Hepatocyte (in vitro differentiated cells): Measurements from ENCODE around the gene TMA7. TPM values are rescaled to one million over a fixed set of nuclear protein-coding genes. Genes with fewer than 3 reads are reported as not detected.

Experiments used
- DNase-seq: peaks from one replicate; pipeline ENCODE4 v3.0.0-alpha.2; 2016; ENCODE audit warnings: low spot score
- H2AFZ ChIP-seq: fragments of 200-600 bp; sonication (generic); 2 replicates; pipeline ENCODE4 v1.6.0; 2016; ENCODE audit warnings: antibody characterized with exemption, mild to moderate bottlenecking
- H3K27ac ChIP-seq: fragments of 200-600 bp; sonication (generic); 2 replicates; pipeline ENCODE4 v1.5.1; 2016; ENCODE audit warnings: mild to moderate bottlenecking
- H3K27me3 ChIP-seq: fragments of 200-600 bp; sonication (generic); 2 replicates; pipeline ENCODE4 v1.6.1; 2016
- H3K36me3 ChIP-seq: fragments of 200-600 bp; sonication (generic); replicated peaks from 2 replicates; pipeline ENCODE4 v1.5.1; 2016; ENCODE audit warnings: low read depth; ENCODE audit not compliant: insufficient read depth
- H3K4me1 ChIP-seq: fragments of 200-600 bp; sonication (generic); 2 replicates; pipeline ENCODE4 v1.5.1; 2016; ENCODE audit warnings: mild to moderate bottlenecking, moderate library complexity; ENCODE audit not compliant: insufficient read depth
- H3K4me2 ChIP-seq: fragments of 200-600 bp; sonication (generic); 2 replicates; pipeline ENCODE4 v1.6.0; 2016
- H3K4me3 ChIP-seq: fragments of 200-600 bp; sonication (generic); 2 replicates; pipeline ENCODE4 v1.5.1; 2016; ENCODE audit warnings: mild to moderate bottlenecking
- H3K79me2 ChIP-seq: fragments of 200-600 bp; sonication (generic); 2 replicates; pipeline ENCODE4 v1.6.0; 2017; ENCODE audit warnings: mild to moderate bottlenecking
- H3K9me2 ChIP-seq: fragments of 200-600 bp; sonication (generic); replicated peaks from 2 replicates; pipeline ENCODE4 v1.6.0; 2017; ENCODE audit warnings: mild to moderate bottlenecking; ENCODE audit not compliant: insufficient read depth
- H3K9me3 ChIP-seq: fragments of 200-600 bp; sonication (generic); 2 replicates; pipeline ENCODE4 v1.5.1; 2016; ENCODE audit warnings: low read depth, mild to moderate bottlenecking
- H4K20me1 ChIP-seq: fragments of 200-600 bp; sonication (generic); 2 replicates; pipeline ENCODE4 v1.6.0; 2016; ENCODE audit warnings: mild to moderate bottlenecking; ENCODE audit not compliant: insufficient read depth, poor library complexity, severe bottlenecking
- CTCF ChIP-seq: fragments of 200-600 bp; sonication (generic); IDR thresholded peaks from 2 replicates; pipeline ENCODE4 v1.5.1; 2016; ENCODE audit warnings: antibody characterized with exemption, mild to moderate bottlenecking; ENCODE audit not compliant: poor library complexity
- EZH2 ChIP-seq: fragments of 200-600 bp; sonication (generic); IDR thresholded peaks from 2 replicates; pipeline ENCODE4 v1.6.1; 2016; ENCODE audit warnings: antibody characterized with exemption, mild to moderate bottlenecking, borderline replicate concordance
- EZH2phosphoT487 ChIP-seq: fragments of 200-600 bp; sonication (generic); IDR thresholded peaks from one replicate; pipeline ENCODE4 v1.6.1; 2018; ENCODE audit warnings: antibody characterized with exemption, mild to moderate bottlenecking, low read depth, moderate library complexity; ENCODE audit not compliant: unreplicated experiment, severe bottlenecking
- WGBS: methylation state at CpG from one replicate; pipeline ENCODE4 v1.1.6; 2016; ENCODE audit warnings: low lambda C conversion rate; ENCODE audit errors: missing lambda C conversion rate; 5-methylcytosine and 5-hydroxymethylcytosine counted together
- polyA plus RNA-seq: library from polyadenylated mRNA; unstranded; fragments of >200 nt; fragmentation: Nextera tagmentation; extraction: Ambion mirVana; gene quantifications from 2 replicates; pipeline ENCODE4 v1.2.1, GENCODE V29; 2016
- total RNA-seq: library from RNA; depleted of rRNA; stranded (reverse); fragments of >200 nt; gene quantifications from 2 replicates; pipeline ENCODE4 v1.2.3, GENCODE V29; 2014

The TMA7 gene
- total and polyA plus RNA-seq, 2 experiments from 2014 or later, result 381 to 503 TPM

- no peaks in the 10 kb centered on the region for H3K9me2 ChIP-seq
- H2AFZ ChIP-seq, result no peak overlapping the region
- no peak for TF ChIP-seq CTCF
- TF ChIP-seq EZH2phosphoT487, result no peak
- TF ChIP-seq EZH2, result no peak
- WGBS, result 100% methylated on average over 1 of the region's 1 CpG
- no peaks in the 10 kb centered on the region for H3K9me3 ChIP-seq
- no peaks in the 10 kb centered on the region for H4K20me1 ChIP-seq
- no peaks in the 10 kb centered on the region for H3K27me3 ChIP-seq
- no peak overlapping the region for H3K27ac ChIP-seq
- H3K4me1 ChIP-seq, result no peaks in the 10 kb centered on the region
- no peaks in the 10 kb centered on the region for H3K36me3 ChIP-seq
- no peaks in the 10 kb centered on the region for H3K79me2 ChIP-seq
- no peak for DNase-seq
- no peak overlapping the region for H3K4me2 ChIP-seq
- no peak overlapping the region for H3K4me3 ChIP-seq
Observed at GRCh38 chr3:48405971-48406370, 34.1 kb upstream of the TMA7 start.

GRCh38 chr3:48406443-48407431 lies 33.3 kb upstream of the TMA7 start:
- Histone ChIP-seq H3K4me3 (no peak overlapping the region), H3K79me2 (no peaks in the 10 kb centered on the region), H3K4me2 (no peak overlapping the region), H3K9me2 (no peaks in the 10 kb centered on the region), H3K36me3 (no peaks in the 10 kb centered on the region), H3K4me1 (no peaks in the 10 kb centered on the region), H2AFZ (no peak overlapping the region), H3K27ac (no peak overlapping the region), H3K27me3 (no peaks in the 10 kb centered on the region), H3K9me3 (no peaks in the 10 kb centered on the region), H4K20me1 (no peaks in the 10 kb centered on the region)
- TF ChIP-seq EZH2phosphoT487 (no peak), EZH2 (no peak), CTCF (no peak)
- WGBS, result 96% methylated on average over 18 of the region's 18 CpGs
- DNase-seq, result no peak

- no peak for DNase-seq
- Histone ChIP-seq H3K9me3 (no peaks in the 10 kb centered on the region), H3K4me3 (no peak overlapping the region), H3K36me3 (no peaks in the 10 kb centered on the region), H3K4me1 (no peaks in the 10 kb centered on the region), H3K9me2 (no peaks in the 10 kb centered on the region), H3K4me2 (no peak overlapping the region), H3K27ac (no peak overlapping the region), H2AFZ (no peak overlapping the region), H4K20me1 (no peaks in the 10 kb centered on the region), H3K79me2 (no peaks in the 10 kb centered on the region), H3K27me3 (no peaks in the 10 kb centered on the region)
- no peak for TF ChIP-seq EZH2phosphoT487
- TF ChIP-seq CTCF, result no peak
- TF ChIP-seq EZH2, result no peak
- 93% methylated on average over 8 of the region's 8 CpGs for WGBS
Observed at GRCh38 chr3:48407542-48408099, 32.4 kb upstream of the TMA7 start.
